GF-D8 (cell line): ENCODE data around the gene NYAP2.

ENCODE experiments used
- DNase-seq: peaks from one replicate; lab custom pipeline; 2025; lab: John Stamatoyannopoulos, UW

NYAP2 gene

DNA sequence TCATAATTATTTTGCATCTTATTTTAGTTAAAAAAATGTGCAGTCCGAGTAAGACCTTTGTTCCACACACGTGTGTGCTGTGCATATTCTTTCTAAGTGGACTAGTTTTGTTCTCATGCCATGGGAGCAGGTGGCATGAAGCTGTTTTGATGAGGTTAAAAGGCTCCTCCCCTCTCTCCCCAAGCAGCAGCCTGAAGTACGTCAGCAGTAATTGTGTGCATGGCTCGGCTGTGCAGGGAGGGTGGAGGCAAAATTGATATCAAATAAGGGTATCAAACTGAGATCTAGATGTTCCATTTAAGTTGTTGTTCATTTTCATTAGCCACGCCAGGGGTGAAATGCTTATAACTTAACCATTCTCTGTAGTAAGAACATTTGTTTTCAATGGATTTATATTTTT, at the start of gene NYAP2:
NYAP2 (plus strand) TSS at position 207 of the 400 bp plus-strand sequence. CDS start 9,171 bp downstream, outside the sequence.
- DNase-seq = no peak

GRCh38 chr2:225353579-225354085, 45.9 kb upstream of the NYAP2 start:
- DNase-seq = no peak

DNA sequence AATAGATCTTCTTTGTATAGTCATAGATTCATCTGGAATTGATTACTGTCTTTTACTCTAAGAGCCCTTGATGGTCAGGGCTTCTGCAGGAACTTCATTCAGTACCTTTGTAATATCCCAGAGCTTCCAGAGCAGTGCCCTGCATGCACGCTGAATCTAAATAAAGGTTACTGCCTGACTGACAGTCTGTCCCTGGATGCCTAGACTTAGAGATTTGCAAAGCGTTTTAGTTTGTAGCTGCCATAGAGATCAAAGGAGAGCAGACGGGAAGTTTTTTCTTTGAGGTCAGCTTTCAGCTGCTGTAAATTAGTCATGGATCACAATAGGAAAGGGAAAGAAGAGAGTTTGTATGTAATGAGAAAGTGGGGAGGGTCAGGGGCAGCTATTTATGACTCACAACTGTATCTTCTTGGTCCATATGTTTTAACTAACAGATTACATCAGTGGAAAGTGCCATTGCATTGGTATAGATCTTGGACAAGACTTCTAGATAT, 45.2 kb upstream of the NYAP2 start:
- DNase-seq = no peak

- no peak for DNase-seq
Measured at GRCh38 chr2:225355788-225356187, 43.7 kb upstream of the NYAP2 start.

DNA sequence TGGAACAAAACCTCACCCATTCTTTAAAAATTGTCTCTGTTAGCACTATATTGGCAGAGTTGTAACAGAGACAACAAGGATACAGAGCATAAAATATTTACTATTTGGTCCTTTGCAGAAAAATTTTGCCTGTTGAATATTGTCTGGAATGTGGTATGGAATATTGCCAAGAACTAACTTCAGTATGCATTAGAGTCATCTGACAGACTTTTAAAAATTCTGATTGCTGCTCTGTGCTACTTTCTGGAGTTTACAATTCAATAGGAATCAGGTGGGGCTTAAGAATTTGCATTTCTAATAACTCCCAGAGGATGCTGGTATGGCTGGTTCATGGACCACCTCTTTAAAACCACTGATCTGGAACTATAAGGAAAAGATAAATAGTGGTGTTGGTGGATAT, 32.8 kb upstream of the NYAP2 start:
- DNase-seq = no peak

GRCh38 chr2:225367482-225367881, 32.0 kb upstream of the NYAP2 start:
- no peak for DNase-seq

DNA sequence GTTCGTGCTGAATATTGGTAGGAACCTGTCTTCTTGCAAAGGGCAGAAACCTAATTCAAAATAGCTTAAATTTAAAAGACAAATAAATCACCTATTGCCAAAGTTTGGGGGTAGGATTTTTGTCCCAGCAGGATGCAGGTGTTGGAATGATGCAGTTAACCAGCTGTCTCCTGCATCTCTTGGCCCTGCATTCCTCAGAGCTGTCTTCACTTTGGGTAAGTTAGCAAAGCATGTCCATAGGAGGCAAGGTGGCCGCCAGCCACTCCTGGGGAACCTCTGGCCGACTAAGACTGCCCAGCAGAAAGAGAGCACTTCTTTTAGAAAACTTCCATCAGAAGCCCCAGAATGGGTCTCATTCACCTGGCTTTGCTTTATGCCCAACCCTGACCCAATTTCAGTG, 20.5 kb upstream of the NYAP2 start:
- no peak for DNase-seq

GRCh38 chr2:225379856-225380255, 19.7 kb upstream of the NYAP2 start:
- DNase-seq = no peak

- DNase-seq = no peak
Measured at GRCh38 chr2:225381609-225382008, 17.9 kb upstream of the NYAP2 start.

DNA sequence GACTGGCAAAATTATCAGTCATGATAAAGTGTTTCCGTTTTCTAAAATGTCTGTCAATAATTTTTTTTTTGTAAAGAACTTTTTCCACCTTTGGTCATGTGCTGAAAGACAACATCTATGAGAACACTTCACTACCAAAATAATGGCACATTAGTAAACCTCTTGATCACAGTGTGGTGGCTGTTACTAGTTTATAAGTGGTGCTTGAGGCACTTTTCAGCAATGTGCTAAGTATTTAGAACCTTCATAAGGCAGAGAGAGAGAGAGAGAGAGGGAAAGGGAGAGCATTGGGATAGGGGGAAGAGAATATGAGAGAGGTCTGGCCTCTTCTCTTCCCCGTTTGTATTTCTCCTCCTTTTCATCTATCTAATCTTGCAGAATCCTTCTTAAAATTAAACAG, 1.1 kb upstream of the NYAP2 start:
- DNase-seq = no peak

GRCh38 chr2:225400060-225400511, 576 bp downstream of the NYAP2 start:
- no peak for DNase-seq

DNA sequence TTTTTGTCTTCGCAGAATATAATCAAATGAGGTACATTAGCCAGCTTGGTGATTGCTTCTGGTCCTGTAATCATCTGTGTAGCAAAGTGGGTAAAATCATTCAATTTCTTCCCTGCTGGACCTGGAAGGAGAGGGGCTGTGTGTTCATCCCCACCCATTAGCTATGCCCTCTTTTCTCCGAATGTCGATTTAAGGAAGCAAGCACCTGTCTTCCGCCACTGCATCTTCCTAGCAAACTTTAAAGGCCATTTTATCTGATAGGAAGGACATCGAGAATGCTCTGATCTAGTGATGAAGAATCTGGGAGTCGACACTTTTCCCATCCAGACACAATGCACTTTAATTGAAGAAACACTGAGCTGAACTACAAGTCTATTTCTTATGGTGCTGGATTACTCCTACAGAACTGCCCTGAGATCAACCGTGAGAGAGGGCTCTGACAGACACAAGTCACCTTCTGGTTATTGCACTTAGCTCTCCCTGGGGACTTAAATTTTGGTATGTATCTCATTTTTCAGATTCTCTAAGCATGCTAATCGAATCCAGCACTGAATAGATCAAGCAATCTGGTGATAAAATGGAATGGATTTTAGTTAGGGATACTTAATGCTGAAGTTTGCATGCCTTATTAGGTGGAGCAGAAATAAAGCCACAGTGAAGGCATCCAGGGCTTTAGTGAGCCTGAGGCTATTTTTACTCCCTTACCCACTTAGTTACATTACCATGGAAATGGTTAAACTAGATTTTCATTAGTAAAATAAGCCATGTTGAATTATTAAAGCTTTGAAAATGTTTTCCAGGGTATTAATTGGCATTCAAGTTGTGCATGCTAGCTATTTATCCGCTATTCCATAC, 1.3 kb downstream of the NYAP2 start:
- no peak for DNase-seq

DNA sequence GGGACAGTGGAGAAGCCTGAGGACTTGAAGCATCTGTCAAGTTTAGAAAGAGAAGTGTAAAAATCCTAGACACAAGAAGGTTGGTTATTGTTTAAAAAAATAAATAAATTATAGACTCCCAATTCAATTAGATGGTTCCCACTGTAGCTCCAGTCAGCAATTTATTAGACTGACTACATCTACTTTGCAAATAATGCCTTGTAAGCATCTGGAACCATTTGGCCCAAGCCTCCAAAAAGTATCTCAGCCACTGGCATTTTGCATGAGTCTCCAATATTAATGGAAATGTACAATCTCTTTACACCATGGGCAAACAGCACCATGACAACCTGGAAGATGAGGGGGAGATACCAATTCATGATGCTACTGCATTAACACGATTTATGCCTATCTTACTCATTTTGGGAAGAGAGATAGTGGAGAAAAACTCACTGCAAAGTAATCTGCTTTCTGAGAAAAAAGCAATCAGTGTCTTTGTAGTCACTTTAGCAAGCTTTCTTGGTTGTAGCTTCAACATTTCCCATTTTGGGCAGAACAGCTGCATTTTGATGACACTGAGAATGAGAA, 2.8 kb downstream of the NYAP2 start:
- DNase-seq = no peak

GRCh38 chr2:225411452-225411851, 11.9 kb downstream of the NYAP2 start:
- DNase-seq = no peak

GRCh38 chr2:225413786-225414185, 14.3 kb downstream of the NYAP2 start:
- DNase-seq = no peak

DNA sequence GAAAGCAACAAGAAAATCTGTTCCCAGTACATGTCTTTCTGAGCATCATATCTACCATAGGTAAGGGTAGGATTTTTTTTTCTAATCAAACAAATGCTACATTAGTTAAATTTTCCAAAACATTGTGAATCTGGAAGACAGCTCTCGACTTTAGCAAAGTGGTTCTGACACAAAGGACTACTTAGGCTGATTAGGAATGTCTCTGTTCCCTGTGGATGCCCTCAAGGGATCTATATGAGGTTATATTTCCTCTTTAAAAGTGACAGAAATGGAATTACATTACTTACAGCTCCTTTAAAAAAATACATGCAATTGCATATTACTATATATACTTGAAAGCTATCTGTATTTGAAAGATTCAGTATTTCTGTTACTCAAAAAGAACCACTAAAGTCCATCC, 15.4 kb downstream of the NYAP2 start:
- DNase-seq = no peak

DNA sequence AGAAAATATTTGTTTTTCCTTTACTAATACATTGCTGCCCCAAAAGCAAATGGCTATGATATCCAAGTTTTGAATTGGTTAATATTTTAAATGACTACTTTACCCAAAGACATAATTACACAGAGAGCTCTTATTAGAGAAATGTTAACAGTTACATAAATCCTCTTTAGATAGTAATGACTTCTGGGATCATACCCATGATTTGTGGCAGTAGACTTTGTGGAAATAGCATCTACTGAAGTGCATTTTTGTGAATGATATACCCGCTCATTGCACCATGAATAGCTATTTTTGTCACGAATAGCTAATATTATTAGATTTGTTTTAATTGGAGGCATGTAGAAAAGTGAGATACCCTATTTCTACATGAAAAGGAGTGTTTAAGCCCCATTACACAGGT, 15.8 kb downstream of the NYAP2 start:
- DNase-seq = no peak

DNA sequence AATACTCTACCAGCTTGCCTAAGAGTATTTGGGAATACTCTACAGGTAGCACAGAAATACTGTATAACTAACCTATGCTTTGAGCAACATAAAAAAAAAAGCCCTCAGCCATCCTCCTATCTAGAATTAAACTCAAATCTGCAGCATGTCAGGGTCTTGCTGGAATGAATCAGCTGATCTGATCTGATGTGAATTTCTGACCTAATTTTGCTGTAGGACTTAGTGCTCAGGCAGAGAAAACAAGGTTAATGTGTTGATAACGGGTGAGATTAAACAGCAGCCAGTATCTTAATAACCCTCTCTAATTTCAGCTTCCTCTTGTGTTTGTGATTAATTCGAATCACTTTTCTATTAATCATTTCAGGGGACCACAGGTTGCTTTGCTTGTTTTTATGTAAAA, 16.3 kb downstream of the NYAP2 start:
- no peak for DNase-seq

DNA sequence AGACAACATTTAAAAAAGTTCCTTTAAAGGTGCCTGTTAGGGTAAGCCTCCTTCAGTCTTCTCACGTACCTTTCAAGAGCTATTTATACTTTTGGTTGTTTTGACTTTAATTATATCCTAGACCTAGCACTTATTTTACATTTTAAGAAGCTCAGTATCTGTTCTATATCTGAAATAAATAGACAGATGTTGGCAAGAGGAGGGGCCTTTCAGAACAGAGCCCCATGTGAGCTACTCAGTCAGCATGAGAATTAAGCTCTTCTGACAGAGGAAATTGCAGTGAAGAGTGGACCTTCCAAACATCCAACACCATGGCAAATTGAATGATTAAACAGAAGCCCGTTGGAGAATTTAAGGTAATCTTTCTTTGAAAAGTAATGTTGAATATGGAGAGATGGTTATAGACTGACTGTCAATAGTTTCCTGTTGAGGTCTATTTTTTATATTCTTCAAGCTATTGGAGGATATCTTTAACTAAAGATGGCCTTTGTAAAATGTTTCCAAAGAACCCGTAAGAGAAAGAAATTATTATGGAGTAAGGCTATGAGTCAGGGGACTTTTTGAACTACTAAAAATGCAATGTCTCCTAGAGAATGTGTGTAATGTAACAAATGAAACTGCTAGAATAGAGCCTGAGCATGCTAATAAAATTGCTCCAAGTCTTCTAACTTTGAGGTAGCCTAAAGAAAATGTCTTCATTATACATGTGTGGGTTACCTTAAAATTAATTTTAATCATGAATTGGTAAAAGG, 17.3 kb downstream of the NYAP2 start:
- DNase-seq = no peak

DNA sequence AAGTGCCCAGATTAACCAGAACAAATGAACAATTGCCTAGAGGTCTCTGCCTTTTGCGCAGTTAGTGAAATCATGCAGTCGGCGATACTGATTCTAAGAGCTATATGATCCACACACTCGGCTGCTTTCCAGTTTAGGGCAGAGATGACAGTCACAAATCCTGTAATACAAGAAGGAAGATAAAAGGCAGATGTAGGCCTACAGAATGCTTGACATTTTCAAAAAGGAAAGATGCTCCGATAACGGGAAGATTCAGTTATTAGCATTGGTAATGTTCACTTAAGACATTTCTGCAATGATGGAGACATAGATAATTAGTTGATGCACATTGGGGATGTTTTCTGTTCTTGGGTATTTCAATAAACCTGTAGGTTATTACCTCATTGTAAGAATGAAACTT, 19.5 kb downstream of the NYAP2 start:
- no peak for DNase-seq

DNA sequence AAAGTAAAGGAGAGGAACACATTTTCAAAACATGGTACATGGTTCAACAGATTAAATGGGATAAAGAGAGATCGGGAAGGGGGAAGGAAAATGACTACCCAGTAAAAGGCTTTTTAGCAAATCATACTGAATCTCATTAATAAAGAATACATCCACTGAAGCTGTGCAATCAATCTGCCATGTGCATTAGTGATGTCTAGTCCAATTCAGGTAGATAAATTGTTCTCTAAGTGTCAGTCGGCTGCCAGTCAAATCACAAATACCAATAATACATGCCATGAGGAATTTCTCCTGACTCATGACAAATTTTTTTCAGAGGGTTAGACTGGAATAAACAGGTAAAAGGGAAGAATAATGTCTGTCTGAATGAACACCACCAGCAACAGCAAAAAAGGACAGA, 22.6 kb downstream of the NYAP2 start:
- DNase-seq = no peak

- DNase-seq = no peak
Measured at GRCh38 chr2:225425284-225425683, 25.8 kb downstream of the NYAP2 start.

GRCh38 chr2:225428360-225428759, 28.9 kb downstream of the NYAP2 start:
- DNase-seq = no peak
